Inflammatory macrophage (primary cell): Measurements from ENCODE around the gene SHLD2.
"Not testable (repeated sequence)": the region's sequence is repeated elsewhere in the genome, so short reads cannot be mapped to it uniquely, and the experiment has no call there.

Experiments used
- DNase-seq, 2 donors: peaks; one replicate each; pipeline ENCODE4 v3.0.0-alpha.2; 2020 to 2022

Gene SHLD2

DNA sequence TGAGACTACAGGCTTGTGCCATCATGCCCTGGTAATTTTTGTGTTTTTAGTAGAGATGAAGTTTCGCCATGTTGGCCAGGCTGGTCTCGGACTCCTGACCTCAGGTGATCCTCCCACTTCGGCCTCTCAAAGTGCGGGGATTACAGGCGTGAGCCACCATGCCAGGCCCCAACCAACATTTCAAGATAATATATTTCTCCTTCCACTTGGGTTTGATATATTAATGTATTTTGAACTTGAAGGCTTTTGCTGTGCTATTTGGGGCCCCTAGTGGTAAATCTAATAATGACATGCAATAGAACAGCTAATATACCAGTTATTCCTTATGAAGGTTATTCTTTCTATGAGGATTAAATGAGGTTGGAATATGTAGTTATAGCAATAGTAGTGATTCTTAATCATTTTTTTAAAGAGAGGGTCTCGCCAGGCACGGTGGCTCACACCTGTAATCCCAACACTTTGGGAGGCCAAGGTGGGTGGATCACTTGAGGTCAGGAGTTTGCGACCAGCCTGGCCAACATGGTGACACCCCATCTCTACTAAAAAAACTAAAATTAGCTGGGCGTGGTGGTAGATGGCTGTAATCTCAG, 54.1 kb downstream of the SHLD2 start:
- DNase-seq = not testable (repeated sequence)

DNA sequence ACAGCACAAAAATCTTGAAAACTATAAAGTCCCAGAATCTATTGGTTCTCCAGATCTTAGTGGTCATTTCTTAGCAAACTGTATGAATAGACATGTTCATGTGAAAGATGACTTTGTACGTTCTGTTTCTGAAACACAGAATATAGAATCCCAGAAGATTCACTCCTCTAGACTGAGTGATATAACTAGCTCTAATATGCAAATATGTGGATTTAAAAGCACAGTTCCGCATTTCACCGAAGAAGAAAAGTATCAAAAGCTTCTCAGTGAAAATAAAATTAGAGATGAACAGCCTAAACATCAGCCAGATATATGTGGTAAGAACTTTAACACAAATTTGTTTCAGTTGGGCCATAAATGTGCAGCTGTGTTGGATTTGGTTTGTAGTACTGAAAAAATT, 56.5 kb downstream of the SHLD2 start:
- not testable (repeated sequence) for DNase-seq

GRCh38 chr10:87156841-87157240, 61.8 kb downstream of the SHLD2 start:
- not testable (repeated sequence) for DNase-seq

- not testable (repeated sequence) for DNase-seq
Measured at GRCh38 chr10:87157821-87158220, 62.8 kb downstream of the SHLD2 start.

DNA sequence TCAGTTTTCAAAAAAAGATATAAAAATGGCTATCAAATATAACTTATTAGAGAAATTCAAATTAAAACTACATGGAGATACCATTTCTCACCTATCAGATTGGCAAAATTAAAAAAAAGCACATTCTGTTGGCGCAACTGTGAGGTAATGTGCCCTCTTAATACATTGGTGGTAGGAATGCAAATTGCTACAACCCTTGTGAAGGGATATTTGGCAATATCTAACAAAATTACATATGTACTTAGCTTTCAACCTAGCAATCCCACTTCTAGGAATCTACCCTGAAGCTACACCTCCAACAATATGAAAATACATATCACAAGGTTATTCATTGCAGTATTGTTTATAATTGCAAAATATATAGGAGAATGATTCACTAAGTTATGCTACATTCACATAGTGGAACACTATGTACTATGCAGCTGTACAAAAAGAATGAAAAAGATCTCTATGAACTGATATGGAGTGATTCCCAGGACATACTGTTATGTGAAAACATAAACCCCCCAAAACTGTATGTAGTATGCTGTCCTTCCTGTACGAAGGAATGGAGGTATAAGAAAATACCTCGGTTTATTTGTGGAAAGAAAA, 67.8 kb downstream of the SHLD2 start:
- DNase-seq = not testable (repeated sequence)

DNA sequence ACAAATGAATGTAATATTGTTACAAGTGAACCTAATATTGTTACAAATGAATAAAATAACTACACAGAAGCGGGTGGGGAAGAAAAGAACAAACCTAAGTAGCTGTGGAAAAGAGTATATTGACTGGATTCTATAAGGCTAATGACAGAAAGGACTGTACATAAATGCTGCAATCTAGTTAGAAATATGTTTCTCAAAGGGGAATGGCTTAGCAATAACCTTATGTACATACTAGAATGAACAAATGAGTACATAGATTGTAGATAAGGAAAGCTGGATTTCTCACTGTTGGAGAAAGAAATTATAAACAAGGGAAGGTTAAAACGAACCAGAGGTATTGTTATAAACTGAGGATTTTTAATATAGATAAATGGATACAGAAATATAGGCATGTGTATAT, 68.4 kb downstream of the SHLD2 start:
- DNase-seq = not testable (repeated sequence)

- not testable (repeated sequence) for DNase-seq
Measured at GRCh38 chr10:87169857-87170256, 74.9 kb downstream of the SHLD2 start.

DNA sequence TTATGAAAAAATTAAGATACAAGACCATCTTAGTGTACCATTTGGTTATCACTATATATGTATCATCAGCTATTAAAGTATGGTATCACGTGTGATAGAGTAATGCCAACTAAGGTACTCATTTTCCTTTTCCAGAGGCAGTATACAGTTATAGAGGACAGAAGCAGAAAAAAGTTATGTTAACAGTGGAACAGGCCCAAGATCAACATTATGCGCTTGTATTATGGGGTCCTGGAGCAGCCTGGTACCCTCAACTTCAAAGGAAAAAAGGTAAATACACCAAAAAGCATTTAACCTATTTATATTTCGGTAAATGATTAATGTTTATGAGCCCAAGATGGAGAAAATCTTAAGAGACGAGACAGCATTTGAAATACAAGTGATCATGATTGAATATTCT, 75.7 kb downstream of the SHLD2 start:
- DNase-seq = not testable (repeated sequence)

- not testable (repeated sequence) for DNase-seq
Measured at GRCh38 chr10:87171670-87172069, 76.7 kb downstream of the SHLD2 start.

DNA sequence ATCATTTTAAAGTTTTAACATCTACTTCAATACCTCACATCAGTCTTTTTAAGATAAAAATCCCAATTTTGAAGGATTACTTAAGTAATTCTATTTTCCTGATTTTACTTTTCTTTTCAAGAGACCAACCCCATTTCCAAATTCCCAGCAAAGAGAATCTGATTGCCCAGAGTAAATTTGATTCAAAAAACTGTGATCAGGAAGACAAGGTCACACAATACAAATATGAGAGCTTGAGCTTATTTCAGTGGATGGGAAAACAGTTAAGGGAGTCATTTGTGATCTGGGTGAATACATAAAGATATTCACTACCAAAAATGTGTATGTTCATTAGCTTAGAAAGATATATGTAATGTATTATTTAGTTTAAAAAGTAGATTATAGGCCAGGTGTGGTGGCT, 77.2 kb downstream of the SHLD2 start:
- not testable (repeated sequence) for DNase-seq

DNA sequence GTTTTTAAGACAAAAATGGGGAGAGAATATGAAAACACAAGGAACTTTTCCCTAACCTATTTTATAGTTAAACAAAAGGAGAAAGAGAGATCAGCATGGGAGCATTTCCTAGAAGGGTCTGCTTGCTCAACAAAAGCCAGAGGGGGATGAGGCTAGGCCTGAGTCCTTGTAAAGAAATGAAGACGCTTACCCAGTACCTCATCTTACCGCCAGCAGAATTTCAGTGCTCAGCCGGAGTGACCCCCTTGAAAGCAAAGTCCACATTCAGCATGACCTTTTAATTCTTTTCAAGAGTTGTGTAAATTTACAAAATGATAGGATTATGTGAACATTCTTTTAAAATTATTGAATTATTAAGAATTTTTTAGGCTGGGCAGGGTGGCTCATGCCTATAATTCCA, 82.6 kb downstream of the SHLD2 start:
- DNase-seq = not testable (repeated sequence)

DNA sequence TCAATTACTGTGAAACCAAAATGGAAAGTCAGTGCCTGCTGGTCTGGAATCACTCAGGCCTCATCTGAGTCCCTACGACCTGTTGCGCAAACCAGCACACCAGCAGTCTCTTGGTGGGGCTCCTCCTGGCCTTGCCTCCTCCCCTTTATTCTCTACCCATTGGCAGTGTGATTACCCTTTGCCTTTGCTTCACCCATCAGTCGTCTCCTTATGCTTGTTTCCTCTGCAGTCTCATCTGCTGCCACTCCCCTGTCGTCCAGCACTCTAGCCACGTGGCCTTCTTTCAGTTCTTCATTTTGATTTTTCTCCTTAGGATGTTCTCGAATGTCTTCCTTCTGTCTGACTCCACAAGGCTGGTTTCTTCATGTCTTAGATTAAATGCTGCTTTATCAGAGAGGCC, 89.4 kb downstream of the SHLD2 start:
- peak; percentile 31 to 68 for DNase-seq

DNA sequence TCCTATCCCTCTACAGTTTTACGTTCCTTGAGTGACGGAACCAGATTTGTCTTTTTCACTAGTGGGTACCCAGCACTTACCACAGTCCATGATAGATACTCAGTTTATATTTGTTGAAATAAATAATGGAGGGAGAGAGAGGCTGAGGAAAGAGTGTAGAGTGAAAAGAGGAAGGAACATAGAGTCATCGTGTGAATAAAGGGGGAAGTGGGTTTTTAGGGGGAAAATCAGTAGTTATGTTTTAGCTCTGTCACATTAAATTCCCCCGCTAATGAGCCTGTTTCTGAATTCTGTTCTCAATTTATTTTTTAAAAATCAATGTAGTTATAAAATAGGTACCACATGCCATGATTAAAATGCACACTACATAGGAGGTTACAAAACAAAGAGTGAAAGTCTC, 91.0 kb downstream of the SHLD2 start:
- DNase-seq = not testable (repeated sequence)

- not testable (repeated sequence) for DNase-seq
Measured at GRCh38 chr10:87187573-87187972, 92.6 kb downstream of the SHLD2 start.

GRCh38 chr10:87191841-87192240, 96.8 kb downstream of the SHLD2 start:
- not testable (repeated sequence) for DNase-seq

DNA sequence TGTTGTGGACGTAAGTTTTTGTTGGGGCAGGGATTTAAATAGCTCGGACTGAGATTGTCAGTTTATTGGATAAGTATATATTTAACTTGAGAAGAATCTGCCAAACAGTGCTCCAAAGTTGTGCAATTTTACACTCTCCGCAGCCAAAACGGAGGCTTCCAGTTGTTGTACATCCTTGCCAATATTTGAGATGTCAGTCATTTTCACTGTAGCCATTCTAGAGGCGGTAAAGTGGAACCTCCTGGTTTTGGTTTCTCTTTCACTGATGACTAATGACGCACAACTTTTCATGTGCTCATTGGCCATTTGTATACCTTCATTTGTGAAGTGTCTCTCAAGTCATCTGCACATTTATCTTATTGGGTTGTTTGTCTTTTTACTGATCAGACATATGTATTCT, 105.9 kb downstream of the SHLD2 start:
- peak; percentile 56 to 57 for DNase-seq

DNA sequence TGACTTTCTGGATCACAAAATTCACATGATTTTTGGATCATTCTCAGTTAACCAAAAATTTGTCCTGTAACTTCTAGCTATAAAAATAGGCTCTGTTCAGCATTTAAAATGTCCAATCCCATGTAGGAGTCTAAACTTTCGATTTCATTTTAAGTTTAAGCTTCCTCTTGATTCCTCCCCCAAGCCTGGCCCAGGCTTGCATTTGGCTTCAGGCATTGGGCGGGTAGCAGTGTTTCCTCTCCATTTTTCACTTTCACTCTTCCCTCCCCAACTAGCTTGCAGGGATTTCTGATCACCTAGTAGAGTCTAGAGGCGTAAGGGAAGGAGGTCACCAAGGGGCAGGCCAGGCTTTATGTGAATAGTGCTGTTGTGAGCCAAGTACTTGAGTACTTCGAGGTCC, 109.8 kb downstream of the SHLD2 start:
- DNase-seq = peak in 1 of 2 donors; percentile 23

DNA sequence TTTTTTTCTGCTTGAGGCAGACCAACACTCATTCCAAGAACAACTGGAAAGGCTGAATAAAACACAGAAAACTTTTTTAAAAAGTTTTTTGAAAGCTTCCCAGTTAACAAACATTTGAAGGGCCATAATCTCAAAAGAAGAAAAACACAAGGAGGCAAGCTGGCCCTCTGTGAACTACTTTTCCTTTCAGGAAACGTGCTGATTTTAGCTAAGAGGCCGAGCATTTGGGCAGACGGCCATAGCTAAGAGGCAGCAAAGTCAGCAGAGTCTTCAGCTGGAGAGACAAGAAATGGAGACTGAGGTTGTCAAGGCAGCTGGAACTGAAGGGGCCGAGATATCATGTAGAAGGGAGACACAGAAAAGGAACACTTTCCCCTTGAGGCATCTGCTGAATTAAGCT, 111.9 kb downstream of the SHLD2 start:
- DNase-seq = not testable (repeated sequence)

GRCh38 chr10:87210309-87210708, 115.3 kb downstream of the SHLD2 start:
- DNase-seq = not testable (repeated sequence)

DNA sequence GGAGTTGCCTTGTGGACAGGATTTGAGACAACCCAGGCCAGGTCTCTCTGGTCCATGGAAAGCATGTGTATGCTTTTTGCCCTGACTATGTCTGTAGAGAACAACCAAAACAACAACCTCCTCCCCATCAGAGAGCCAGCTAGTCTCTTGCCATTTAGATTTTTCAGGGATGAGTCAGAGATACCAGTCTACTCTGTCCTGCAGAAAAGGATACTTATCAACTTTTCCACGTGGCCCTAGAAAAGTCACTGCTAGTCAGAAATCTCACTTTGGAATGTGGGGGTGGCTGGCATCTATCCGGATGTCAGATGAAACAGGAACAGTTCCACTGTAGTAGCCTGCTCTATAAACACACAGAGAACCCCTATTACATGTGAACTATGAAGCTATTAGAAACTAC, 116.8 kb downstream of the SHLD2 start:
- not testable (repeated sequence) for DNase-seq

DNA sequence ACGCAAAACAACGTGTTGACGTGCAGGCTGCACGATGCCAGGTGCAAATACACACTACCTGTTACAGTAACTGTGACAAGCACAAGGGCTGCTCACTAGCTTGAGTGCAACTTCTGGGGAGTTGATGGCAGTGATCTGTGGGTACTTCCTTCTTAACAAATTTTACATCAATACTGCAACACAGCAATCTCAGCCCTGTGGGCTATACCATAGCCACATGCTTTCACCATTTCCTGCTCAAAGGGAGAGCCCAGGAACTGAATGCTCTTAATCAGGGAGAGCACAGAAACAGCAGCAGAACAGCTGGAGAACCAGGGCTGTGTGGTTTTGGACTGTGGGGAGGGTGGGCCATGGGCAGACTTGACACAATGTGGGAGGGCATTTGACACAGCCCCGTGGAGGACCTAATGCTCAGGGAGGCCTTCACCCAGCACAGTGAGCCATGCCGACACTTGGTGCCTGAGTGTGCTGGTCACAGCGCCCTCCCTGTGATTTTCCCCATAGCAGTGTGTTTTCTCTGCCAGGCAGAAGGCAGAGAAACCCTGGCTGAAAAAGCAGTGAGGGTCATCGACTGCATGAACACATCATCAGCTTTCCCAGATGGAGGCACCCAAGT, 118.3 kb downstream of the SHLD2 start:
- DNase-seq = peak in 1 of 2 donors; percentile 3

GRCh38 chr10:87213806-87214205, 118.8 kb downstream of the SHLD2 start:
- DNase-seq = not testable (repeated sequence)

GRCh38 chr10:87216120-87216519, 121.1 kb downstream of the SHLD2 start:
- peak; percentile 21 to 45 for DNase-seq

GRCh38 chr10:87219370-87219769, 124.4 kb downstream of the SHLD2 start:
- not testable (repeated sequence) for DNase-seq
